Mucosa of gallbladder (tissue), 1 donor: ENCODE data around the gene RBM33. TPM values are rescaled to one million over a fixed set of nuclear protein-coding genes. Genes with fewer than 3 reads are reported as not detected.

Experiments used
- DNase-seq: peaks from one replicate; pipeline ENCODE4 v3.0.0-alpha.2; 2020; ENCODE audit warnings: low spot score
- total RNA-seq: library from RNA; stranded (reverse); gene quantifications from one replicate; pipeline ENCODE4 v1.2.1, GENCODE V29; 2021
- donor health status: DM: no; HTN: no; CAD: no.

The RBM33 gene
- total RNA-seq, 1 donor from 2014 or later: 59.1 TPM

- no peak for DNase-seq
These were observed 101.3 kb downstream of the RBM33 start for GRCh38 chr7:155745737-155746136.

- DNase-seq: no peak
These were observed 101.7 kb downstream of the RBM33 start for GRCh38 chr7:155746188-155746587.

- no peak for DNase-seq
These were observed 102.7 kb downstream of the RBM33 start for GRCh38 chr7:155747209-155747608.

GRCh38 chr7:155749578-155749977 is 105.1 kb downstream of the RBM33 start:
- no peak for DNase-seq

- DNase-seq: no peak
These were observed 106.0 kb downstream of the RBM33 start for GRCh38 chr7:155750255-155751125.

GRCh38 chr7:155751409-155751808 is 106.9 kb downstream of the RBM33 start:
- no peak for DNase-seq

DNA sequence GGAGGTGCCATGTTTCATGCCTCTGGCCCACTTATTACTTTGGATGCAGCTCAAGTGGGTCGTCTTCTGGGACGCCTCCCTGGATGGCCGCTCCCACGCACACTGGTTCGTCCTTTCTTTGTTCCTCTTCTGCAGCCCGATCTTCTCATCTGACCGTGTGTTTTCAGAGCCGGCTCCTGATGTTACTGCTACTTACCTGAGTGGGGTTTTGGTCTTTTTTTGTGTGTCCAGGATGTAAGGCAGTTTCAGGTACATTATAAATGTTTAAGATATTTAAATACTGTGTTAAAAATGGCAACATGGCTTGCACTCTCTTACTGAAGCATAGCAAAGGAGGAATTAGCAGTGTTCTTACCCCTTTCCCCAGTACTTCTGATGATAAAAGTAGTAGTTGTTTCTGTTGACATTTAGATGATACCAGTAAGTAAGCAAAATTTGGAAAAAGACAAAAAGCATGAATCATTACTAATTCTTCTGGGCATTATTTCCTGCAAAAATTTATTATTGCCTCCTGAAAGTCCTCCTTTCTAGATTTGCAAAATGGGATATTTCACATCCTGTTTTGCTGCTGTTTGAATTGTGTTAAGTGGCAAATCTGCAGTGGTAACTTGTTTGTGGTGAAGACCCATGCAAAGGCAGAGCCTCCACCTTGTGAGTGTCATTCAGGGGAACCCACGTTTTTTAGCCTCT is 108.4 kb downstream of the RBM33 start:
- DNase-seq: no peak

GRCh38 chr7:155753446-155753965 is 109.0 kb downstream of the RBM33 start:
- no peak for DNase-seq

GRCh38 chr7:155754165-155754564 is 109.7 kb downstream of the RBM33 start:
- DNase-seq: no peak

DNA sequence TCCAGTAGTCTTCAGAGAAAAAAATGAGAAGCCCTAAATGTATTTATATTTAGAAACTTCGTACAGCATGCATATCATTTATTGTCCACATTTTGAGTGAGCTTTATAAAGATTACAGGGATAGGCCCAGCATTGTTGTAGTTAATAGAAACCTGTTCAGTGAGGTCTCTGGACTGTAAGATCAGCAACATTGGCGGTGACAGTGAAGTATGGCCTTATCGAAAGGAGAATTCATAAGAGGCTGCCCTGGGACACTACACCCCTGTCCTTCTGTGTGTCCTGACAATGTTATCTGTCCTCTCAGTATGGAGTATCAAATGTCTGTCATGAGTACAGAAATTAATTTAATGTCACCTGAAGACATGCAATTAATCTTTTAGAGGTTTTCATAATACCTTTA is 110.6 kb downstream of the RBM33 start:
- no peak for DNase-seq

DNA sequence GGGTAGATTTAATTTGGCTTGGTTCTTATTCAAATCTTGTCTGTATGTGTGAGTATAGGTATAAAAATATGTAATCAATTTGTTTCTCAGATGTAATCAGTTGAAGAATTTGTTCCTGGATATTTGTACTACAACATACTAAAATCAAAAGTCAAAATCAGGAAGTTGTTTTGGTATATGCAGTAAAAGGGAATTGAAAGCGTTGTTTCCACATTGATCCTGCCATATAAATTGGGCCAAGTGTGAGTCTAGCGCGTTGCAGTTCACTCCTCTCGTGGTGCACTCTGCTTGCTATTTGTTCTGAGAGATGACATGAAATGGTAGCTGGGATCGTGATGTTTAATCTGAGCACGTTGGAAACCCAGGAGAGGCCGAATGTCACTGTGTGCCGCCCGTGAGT is 111.9 kb downstream of the RBM33 start:
- DNase-seq: no peak

DNA sequence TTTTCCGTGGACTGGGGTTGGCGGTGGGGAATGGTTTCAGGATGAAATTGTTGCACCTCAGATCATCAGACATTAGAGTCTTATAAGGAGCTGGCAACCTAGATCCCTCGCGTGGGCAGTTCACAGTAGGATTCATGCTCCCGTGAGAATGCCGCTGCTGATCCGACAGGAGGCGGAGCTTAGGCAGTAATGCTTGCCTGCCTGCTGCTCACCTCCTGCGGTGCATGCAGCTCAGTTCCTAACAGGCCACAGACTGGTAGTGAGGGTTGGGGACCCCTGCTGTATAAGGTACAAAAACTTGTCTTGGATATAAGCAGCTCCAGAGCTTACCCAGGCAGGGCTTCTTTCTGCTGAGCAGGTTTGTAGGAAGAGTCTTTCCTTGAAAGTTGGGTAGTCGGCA is 113.9 kb downstream of the RBM33 start:
- DNase-seq: no peak

- no peak for DNase-seq
These were observed 115.4 kb downstream of the RBM33 start for GRCh38 chr7:155759740-155760430.

DNA sequence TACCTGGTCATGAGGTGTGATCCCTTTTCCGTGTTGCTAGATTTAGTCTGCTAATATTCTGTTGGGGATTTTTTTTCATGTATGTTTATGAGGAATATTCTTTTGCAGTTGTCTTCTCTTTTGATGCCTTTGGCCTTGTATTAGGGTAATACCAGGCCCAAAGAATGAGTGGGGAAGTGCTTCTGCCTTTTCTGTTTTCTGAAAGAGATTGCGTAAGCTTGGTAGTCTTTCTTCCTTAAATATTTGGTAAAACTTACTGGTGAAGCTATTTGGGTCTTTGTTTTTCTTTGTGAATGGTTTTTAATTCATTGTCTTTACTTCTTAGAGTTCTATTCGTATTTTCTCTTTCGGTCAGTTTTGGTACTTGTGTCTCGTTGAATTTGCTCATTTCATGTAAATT is 116.7 kb downstream of the RBM33 start:
- DNase-seq: no peak

DNA sequence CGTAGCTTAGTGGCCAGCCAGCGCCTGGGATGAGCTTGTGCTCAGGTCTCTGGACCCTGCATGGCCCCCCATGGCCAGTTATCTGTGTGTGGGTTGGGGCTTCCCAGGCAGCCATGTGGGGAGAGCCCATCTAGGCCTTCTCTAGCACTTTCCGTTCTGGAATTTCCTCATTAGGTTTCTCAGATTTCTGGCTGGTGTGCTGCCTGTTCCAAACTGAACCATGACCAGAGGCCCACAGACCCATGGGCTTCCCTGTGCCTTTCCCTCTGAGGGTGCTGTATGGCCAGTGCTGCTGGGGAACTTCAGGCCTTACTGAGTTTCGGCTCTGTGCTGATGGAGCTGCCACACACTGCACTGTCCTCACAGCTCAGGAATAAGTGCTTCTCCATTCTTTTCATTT is 117.6 kb downstream of the RBM33 start:
- DNase-seq: no peak

DNA sequence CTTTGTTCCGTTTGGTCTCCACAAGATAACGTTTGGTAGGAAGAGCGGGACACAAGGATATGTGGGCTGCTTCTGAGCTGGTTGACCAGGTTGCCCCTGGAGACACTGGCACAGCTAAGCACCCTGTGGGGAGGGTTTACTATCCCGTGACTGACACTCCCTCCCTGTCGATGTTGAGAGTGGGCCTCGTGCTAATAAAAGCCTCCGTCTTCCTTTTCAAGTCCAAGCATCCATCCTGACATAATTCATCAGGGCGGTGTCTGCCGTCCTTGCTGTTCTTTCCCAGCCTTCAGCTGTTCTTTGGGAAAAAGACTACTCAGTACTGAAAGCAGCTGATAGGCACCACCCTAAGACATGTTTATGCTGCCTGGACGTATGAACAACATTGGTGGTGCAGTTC is 118.2 kb downstream of the RBM33 start:
- no peak for DNase-seq

DNA sequence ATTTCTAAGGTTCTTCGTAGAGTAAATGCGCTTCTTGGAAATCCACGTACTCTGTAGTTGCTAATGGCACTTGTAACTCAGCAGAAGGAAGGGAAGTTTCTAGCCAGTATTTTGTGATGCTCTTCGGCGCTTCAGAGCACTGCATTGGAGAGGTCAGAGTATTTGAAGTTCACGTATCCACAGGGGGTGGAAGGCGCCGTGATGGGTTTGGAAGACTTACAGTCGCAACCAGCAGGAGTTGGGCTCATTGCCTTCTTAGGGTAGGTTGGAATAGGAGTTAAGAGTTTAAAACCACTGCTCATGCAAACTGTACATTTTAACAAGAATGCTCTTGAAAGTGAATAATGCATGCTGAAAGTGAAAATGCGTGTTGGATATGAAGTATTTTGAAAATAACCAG is 118.7 kb downstream of the RBM33 start:
- no peak for DNase-seq

GRCh38 chr7:155763691-155764437 is 119.4 kb downstream of the RBM33 start:
- DNase-seq: no peak

DNA sequence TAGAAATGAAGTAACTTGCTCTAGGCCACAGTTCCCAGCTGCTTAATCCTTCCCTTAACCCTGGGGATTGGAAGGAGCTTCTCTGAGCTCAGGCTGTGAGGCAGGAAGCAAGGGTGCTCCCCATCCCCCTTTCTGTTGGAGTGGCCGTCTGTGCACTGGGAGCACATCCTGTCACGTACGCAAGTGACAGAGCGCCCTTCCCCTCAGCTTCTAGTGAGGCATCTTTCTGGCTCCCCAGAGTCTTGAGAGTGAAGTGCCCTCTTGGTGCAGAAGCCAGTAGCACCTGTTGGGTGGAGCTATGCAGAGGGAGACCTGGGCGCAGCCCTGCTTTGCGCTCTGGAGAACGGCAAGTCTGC is 120.0 kb downstream of the RBM33 start:
- no peak for DNase-seq

- no peak for DNase-seq
These were observed 121.0 kb downstream of the RBM33 start for GRCh38 chr7:155765458-155765857.

DNA sequence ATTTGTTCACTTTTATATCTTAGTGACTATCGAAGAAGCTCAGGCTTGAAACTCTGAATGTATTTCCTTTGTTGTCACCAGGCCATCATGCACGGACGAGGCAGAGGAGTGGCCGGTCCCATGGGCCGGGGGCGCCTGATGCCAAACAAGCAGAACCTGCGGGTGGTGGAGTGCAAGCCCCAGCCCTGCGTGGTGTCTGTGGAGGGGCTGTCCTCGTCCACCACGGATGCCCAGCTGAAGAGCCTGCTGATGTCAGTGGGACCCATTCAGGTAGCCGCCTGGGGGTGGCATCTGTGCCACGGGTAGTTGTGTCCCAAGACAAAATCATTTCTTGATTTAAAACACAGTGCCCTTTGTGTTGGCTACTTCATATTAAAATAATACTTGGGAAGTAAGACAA is 121.9 kb downstream of the RBM33 start:
- no peak for DNase-seq
